Glutamatergic neuron (in vitro differentiated cells): ENCODE data around the gene JPH3. TPM values are rescaled to one million over a fixed set of nuclear protein-coding genes. Genes with fewer than 3 reads are reported as not detected.

Experiments used
- DNase-seq: peaks from one replicate; pipeline ENCODE4 v3.0.0; 2022
- H3K27ac Mint-ChIP-seq: one replicate; pipeline ENCODE4 v1.8.0; 2020; ENCODE audit warnings: mild to moderate bottlenecking, mixed read lengths, inconsistent platforms; ENCODE audit not compliant: unreplicated experiment
- H3K27me3 Mint-ChIP-seq: one replicate; pipeline ENCODE4 v1.8.0; 2020; ENCODE audit warnings: mild to moderate bottlenecking, moderate library complexity, mixed read lengths, inconsistent platforms; ENCODE audit not compliant: unreplicated experiment
- H3K36me3 Mint-ChIP-seq: one replicate; pipeline ENCODE4 v1.8.0; 2020; ENCODE audit warnings: mild to moderate bottlenecking, mixed read lengths, inconsistent platforms; ENCODE audit not compliant: unreplicated experiment
- H3K4me1 Mint-ChIP-seq: one replicate; pipeline ENCODE4 v1.8.0; 2020; ENCODE audit warnings: mild to moderate bottlenecking, low read depth, mixed read lengths, inconsistent platforms; ENCODE audit not compliant: unreplicated experiment
- H3K4me3 Mint-ChIP-seq: one replicate; pipeline ENCODE4 v1.8.0; 2020; ENCODE audit warnings: mild to moderate bottlenecking, mixed read lengths, inconsistent platforms; ENCODE audit not compliant: unreplicated experiment
- H3K9me3 Mint-ChIP-seq: one replicate; pipeline ENCODE4 v1.8.0; 2020; ENCODE audit warnings: mild to moderate bottlenecking, moderate library complexity, mixed read lengths, inconsistent platforms; ENCODE audit not compliant: unreplicated experiment
- total RNA-seq: library from RNA; stranded (reverse); fragmentation: NEBNext Ultra II Directional; extraction: Animal tissue kit (Norgen Biotek cat#: 25700); gene quantifications from one replicate; pipeline ENCODE4 v1.2.1, GENCODE V29; 2021; ENCODE audit not compliant: unreplicated experiment
- TF ChIP-seq, protein P1 (sequence below): fragments of 200-600 bp; sonication (generic); IDR thresholded peaks from one replicate; pipeline ENCODE4 v1.5.0; 2021; ENCODE audit not compliant: partially characterized antibody, unreplicated experiment

JPH3 gene
- total RNA-seq, 1 donor from 2014 or later: 10.5 TPM

DNA sequence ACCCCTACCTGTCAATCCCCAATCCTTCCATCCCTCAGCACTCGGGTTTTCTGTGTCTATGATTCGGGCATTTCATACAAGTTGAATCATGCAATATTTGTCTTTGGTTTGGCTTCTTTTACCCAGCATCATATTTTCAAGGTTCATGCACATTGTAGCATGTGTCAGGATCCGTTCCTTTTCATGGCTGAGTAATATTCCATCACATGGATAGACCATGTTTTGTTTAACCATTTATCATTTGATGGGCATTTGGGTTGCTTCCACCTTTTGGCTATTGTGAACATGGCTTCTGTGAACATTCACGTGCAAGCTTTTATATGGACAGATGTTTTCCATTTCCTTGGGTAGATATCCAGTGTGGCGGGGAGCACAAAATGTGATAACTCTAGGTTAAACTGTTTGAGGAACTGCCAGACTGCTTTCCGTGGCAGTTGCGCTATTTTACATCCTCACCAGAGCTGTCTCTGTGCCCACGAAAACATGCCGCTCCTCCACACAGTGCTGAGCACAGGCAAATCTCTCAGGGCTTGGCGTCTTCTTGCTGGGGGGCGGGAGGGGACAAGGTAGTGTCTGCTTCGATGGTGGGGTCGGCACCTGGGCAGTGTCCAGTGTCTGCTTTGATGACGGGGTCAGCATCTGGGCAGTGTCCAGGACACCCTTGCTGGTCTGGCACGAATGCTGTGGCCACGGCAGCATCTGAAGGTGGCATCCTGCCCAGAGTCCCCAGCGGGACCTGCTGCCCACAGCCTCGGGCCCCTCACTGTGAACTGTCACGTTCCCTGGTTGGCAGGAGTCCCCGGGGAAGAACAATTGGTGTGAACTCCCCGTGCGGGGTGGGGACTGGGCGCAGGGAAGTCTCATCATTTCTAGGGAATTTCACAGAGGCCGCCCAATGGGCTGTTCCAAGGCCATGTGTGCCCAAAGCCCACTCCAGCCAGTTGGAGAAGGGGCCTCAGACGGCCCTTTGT, 32.4 kb upstream of the JPH3 start:
- TF ChIP-seq, protein P1, sequence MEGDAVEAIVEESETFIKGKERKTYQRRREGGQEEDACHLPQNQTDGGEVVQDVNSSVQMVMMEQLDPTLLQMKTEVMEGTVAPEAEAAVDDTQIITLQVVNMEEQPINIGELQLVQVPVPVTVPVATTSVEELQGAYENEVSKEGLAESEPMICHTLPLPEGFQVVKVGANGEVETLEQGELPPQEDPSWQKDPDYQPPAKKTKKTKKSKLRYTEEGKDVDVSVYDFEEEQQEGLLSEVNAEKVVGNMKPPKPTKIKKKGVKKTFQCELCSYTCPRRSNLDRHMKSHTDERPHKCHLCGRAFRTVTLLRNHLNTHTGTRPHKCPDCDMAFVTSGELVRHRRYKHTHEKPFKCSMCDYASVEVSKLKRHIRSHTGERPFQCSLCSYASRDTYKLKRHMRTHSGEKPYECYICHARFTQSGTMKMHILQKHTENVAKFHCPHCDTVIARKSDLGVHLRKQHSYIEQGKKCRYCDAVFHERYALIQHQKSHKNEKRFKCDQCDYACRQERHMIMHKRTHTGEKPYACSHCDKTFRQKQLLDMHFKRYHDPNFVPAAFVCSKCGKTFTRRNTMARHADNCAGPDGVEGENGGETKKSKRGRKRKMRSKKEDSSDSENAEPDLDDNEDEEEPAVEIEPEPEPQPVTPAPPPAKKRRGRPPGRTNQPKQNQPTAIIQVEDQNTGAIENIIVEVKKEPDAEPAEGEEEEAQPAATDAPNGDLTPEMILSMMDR: no peak
- Mint-ChIP-seq H3K9me3 (no peaks in the 10 kb centered on the region), H3K27ac (no peak overlapping the region), H3K4me1 (peaks cover 3% of the 10 kb centered on the region), H3K36me3 (peaks cover 6% of the 10 kb centered on the region), H3K27me3 (no peaks in the 10 kb centered on the region), H3K4me3 (no peak overlapping the region)
- DNase-seq: no peak

DNA sequence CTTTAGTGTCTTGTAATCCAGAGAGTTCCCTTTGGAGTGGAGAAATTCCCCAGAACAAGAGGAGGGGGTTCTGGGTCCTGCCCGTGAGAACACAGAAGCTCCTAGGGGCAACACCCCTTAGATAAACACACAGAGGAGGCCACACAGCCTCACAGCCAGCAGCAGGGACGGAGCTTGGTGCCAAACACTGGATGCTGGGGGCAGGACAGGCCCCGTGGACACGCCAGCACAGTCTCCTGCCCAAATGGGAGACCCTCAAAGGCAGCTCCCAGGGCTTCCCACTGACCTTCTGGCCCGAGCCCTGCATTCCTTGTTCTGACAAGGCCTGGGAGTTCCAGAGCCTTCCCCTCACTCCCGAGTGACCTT, 31.8 kb upstream of the JPH3 start:
- Mint-ChIP-seq H3K4me3 (no peak overlapping the region), H3K9me3 (no peaks in the 10 kb centered on the region), H3K27me3 (no peaks in the 10 kb centered on the region), H3K27ac (no peak overlapping the region), H3K4me1 (peaks cover 6% of the 10 kb centered on the region), H3K36me3 (peaks cover 6% of the 10 kb centered on the region)
- TF ChIP-seq, protein P1: no peak
- DNase-seq: no peak

GRCh38 chr16:87570938-87571867, 31.1 kb upstream of the JPH3 start:
- TF ChIP-seq, protein P1: peak; percentile 20
- Mint-ChIP-seq H3K36me3 (peaks cover 6% of the 10 kb centered on the region), H3K9me3 (no peaks in the 10 kb centered on the region), H3K27me3 (no peaks in the 10 kb centered on the region), H3K27ac (no peak overlapping the region), H3K4me1 (peaks cover 6% of the 10 kb centered on the region), H3K4me3 (no peak overlapping the region)
- DNase-seq: peak; percentile 67

GRCh38 chr16:87571868-87572244, 30.5 kb upstream of the JPH3 start:
- H3K27me3 Mint-ChIP-seq: no peaks in the 10 kb centered on the region
- DNase-seq: no peak
- peaks cover 6% of the 10 kb centered on the region for H3K4me1 Mint-ChIP-seq
- H3K9me3 Mint-ChIP-seq: no peaks in the 10 kb centered on the region
- H3K36me3 Mint-ChIP-seq: peaks cover 6% of the 10 kb centered on the region
- TF ChIP-seq, protein P1: no peak
- no peak overlapping the region for H3K27ac Mint-ChIP-seq
- H3K4me3 Mint-ChIP-seq: no peak overlapping the region
